Endothelial cell of umbilical vein (primary cell): ENCODE results near the gene MPST.

Experiments
- CTCF ChIP-seq, 2 donors: IDR thresholded peaks; 1 replicate in 1 of 2; 2 replicates in 1 of 2; pipeline ENCODE4 v1.5.1; 2011; ENCODE audit warnings: low read length in 2 of 2, mild to moderate bottlenecking in 2 of 2, moderate library complexity in 2 of 2, control low read depth in 1 of 2, inconsistent platforms in 1 of 2, low read depth in 1 of 2; ENCODE audit not compliant: insufficient read depth in 1 of 2; ENCODE audit errors: extremely low read depth in 1 of 2
- EZH2 ChIP-seq: IDR thresholded peaks from 2 replicates; pipeline ENCODE4 v1.6.1; 2012; ENCODE audit warnings: borderline replicate concordance, low read depth, mild to moderate bottlenecking, moderate library complexity, low read length, inconsistent platforms; ENCODE audit not compliant: severe bottlenecking
- FOS ChIP-seq: IDR thresholded peaks from 2 replicates; pipeline ENCODE4 v1.6.1; 2011; ENCODE audit warnings: mild to moderate bottlenecking, low read length, moderate library complexity, borderline replicate concordance; ENCODE audit not compliant: insufficient read depth

GRCh38 chr22:37037669-37038068 lies 18.1 kb downstream of the MPST start:
- no peak for TF ChIP-seq CTCF (IDR thresholded peaks at IDR 0.05; ENCODE audit: extremely low read depth in 1 of 2, insufficient read depth in 1 of 2, low read depth in 1 of 2, low read length in 2 of 2)
- TF ChIP-seq EZH2 = no peak
- no peak for TF ChIP-seq FOS
